ENCODE measurements around the gene DIAPH2. TPM values are rescaled to one million over a fixed set of nuclear protein-coding genes. Genes with fewer than 3 reads are reported as not detected.
"Not testable (repeated sequence)": the region's sequence is repeated elsewhere in the genome, so short reads cannot be mapped to it uniquely, and the experiment has no call there.

The DIAPH2 gene
- total and polyA plus RNA-seq, 2 experiments from 2014 or later, result 16.2 to 56.6 TPM

GRCh38 chrX:97405031-97405660, 720.5 kb downstream of the DIAPH2 start (continued):
- TF ChIP-seq, protein P1, sequence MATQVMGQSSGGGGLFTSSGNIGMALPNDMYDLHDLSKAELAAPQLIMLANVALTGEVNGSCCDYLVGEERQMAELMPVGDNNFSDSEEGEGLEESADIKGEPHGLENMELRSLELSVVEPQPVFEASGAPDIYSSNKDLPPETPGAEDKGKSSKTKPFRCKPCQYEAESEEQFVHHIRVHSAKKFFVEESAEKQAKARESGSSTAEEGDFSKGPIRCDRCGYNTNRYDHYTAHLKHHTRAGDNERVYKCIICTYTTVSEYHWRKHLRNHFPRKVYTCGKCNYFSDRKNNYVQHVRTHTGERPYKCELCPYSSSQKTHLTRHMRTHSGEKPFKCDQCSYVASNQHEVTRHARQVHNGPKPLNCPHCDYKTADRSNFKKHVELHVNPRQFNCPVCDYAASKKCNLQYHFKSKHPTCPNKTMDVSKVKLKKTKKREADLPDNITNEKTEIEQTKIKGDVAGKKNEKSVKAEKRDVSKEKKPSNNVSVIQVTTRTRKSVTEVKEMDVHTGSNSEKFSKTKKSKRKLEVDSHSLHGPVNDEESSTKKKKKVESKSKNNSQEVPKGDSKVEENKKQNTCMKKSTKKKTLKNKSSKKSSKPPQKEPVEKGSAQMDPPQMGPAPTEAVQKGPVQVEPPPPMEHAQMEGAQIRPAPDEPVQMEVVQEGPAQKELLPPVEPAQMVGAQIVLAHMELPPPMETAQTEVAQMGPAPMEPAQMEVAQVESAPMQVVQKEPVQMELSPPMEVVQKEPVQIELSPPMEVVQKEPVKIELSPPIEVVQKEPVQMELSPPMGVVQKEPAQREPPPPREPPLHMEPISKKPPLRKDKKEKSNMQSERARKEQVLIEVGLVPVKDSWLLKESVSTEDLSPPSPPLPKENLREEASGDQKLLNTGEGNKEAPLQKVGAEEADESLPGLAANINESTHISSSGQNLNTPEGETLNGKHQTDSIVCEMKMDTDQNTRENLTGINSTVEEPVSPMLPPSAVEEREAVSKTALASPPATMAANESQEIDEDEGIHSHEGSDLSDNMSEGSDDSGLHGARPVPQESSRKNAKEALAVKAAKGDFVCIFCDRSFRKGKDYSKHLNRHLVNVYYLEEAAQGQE (IDR thresholded peaks at IDR 0.05; ENCODE audit: unreplicated experiment), result no peak
- TF ChIP-seq EZH2 (IDR thresholded peaks at IDR 0.05; ENCODE audit: low read depth, unreplicated experiment) (no peak), NANOG (IDR thresholded peaks at IDR 0.05; ENCODE audit: borderline replicate concordance) (no peak)

DNA sequence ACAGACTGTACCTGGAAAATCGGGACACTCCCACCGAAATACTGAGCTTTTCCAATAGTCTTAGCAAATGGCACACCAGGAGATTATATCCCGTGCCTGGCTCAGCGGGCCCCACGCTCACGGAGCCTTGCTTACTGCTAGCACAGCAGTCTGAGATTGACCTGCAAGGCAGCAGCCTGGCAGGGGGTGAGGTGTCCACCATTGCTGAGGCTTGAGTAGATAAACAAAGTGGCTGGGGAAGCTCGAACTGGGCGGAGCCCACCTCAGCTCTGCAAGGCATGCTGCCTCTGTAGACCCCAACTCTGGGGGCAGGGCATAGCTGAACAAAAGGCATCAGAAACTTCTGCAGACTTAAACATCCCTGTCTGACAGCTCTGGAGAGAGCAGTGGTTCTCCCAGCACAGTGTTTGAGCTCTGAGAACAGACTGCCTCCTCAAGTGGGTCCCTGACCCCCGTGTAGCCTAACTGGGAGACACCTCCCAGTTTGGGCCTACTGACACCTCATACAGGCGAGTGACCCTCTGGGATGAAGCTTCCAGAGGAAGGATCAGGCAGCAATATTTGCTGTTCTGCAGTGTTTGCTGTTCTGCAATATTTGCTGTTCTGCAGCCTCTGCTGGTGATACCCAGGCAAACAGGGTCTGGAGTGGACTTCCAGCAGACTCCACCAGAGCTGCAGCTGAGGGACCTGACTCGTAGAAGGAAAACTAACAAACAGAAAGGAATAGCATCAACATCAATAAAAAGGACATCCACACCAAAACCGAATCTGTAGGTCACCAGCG, 725.2 kb downstream of the DIAPH2 start:
- not testable (repeated sequence) for H4K20me1 ChIP-seq (replicated peaks; ENCODE audit: insufficient read depth); ATAC-seq; DNase-seq (ENCODE audit: low spot score); H3K4me1 Mint-ChIP-seq; H3K27ac ChIP-seq (ENCODE audit: low read depth); H3K79me2 ChIP-seq (replicated peaks; ENCODE audit: insufficient read depth); H2AFZ ChIP-seq; H3K4me3 Mint-ChIP-seq; H3K9me2 ChIP-seq (ENCODE audit: insufficient read depth); H3K4me2 ChIP-seq; H3F3A ChIP-seq (replicated peaks; ENCODE audit: low read depth); H3K4me3 ChIP-seq; H3K27ac Mint-ChIP-seq; H3K27me3 ChIP-seq (ENCODE audit: insufficient read depth); H3K27me3 Mint-ChIP-seq (ENCODE audit: insufficient read depth, low read depth, poor library complexity); H3K4me1 ChIP-seq (ENCODE audit: insufficient read depth)
- peaks cover 21% of the 10 kb centered on the region for H3K36me3 ChIP-seq (ENCODE audit: insufficient read depth)
- peaks cover 63% of the 10 kb centered on the region for H3K36me3 Mint-ChIP-seq (ENCODE audit: low read depth)
- H3K9me3 Mint-ChIP-seq, result peaks cover 45% of the 10 kb centered on the region

GRCh38 chrX:97416461-97416860, 731.8 kb downstream of the DIAPH2 start:
- Mint-ChIP-seq H3K9me3 (peaks cover 18% of the 10 kb centered on the region), H3K27ac (no peak overlapping the region), H3K4me1 (no peaks in the 10 kb centered on the region), H3K4me3 (no peak overlapping the region), H3K36me3 (ENCODE audit: low read depth) (peaks cover 30% of the 10 kb centered on the region), H3K27me3 (ENCODE audit: insufficient read depth, low read depth, poor library complexity) (peaks cover 7% of the 10 kb centered on the region)
- no peak overlapping the region for H3K4me2 ChIP-seq
- H3K36me3 ChIP-seq (ENCODE audit: insufficient read depth), result no peaks in the 10 kb centered on the region
- no peaks in the 10 kb centered on the region for H3K4me1 ChIP-seq (ENCODE audit: insufficient read depth)
- no peaks in the 10 kb centered on the region for H3F3A ChIP-seq (replicated peaks; ENCODE audit: low read depth)
- no peaks in the 10 kb centered on the region for H3K27me3 ChIP-seq (ENCODE audit: insufficient read depth)
- no peaks in the 10 kb centered on the region for H3K9me2 ChIP-seq (ENCODE audit: insufficient read depth)
- no peak for TF ChIP-seq POLR2AphosphoS5 (IDR thresholded peaks at IDR 0.05; ENCODE audit: low read depth)
- DNase-seq (ENCODE audit: low spot score) (no peak), ATAC-seq (no peak)
- no peak overlapping the region for H2AFZ ChIP-seq
- H3K4me3 ChIP-seq, result no peak overlapping the region
- H4K20me1 ChIP-seq (replicated peaks; ENCODE audit: insufficient read depth), result no peaks in the 10 kb centered on the region
- no peak overlapping the region for H3K27ac ChIP-seq (ENCODE audit: low read depth)
- H3K79me2 ChIP-seq (replicated peaks; ENCODE audit: insufficient read depth), result no peaks in the 10 kb centered on the region

Measured in GM23338 (cell line).